ENCODE data around the gene HOXA13. TPM values are rescaled to one million over a fixed set of nuclear protein-coding genes. Genes with fewer than 3 reads are reported as not detected.
A peak's percentile ranks its signal among the peaks of the same experiment; 100 is the strongest.

The HOXA13 gene
- polyA plus RNA-seq, 1 experiment = 4.6 TPM

DNA sequence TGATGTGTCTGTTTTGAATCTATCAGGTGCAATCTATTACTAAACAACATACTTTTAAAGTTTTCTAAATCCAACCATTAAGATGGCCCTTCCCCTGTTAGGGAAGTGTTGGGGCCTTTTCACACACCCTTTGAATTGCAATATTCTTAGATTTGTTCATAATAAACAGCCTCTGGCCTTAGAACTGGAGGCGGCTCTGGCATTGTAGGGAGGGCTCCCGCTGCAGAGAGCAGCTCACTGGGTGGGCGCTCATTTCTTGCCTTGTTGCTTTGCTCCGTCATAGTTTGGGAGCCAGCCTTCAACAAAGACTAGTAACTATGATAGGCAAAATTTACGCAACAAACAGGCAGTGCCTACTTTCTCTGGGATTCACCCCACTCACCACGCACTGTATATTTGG lies 21.5 kb downstream of the HOXA13 start:
- Histone ChIP-seq H3K36me3 (ENCODE audit: control insufficient read depth, insufficient read depth, low read length) (peaks cover 9% of the 10 kb centered on the region), H3K27me3 (ENCODE audit: control insufficient read depth, insufficient read depth, low read length) (no peaks in the 10 kb centered on the region), H3K4me3 (ENCODE audit: low read depth, low read length) (peak overlapping the region; percentile 72)
- DNase-seq (ENCODE audit: low read depth) = no peak
- CTCF ChIA-PET = interaction anchor here (0.9 to 16.1 kb wide), 6 partner anchors 9 to 1230 kb away, joined by 3 to 187 read pairs (median 17); partner anchors contain the start of gene HOXA11
- TF ChIP-seq, protein P1, sequence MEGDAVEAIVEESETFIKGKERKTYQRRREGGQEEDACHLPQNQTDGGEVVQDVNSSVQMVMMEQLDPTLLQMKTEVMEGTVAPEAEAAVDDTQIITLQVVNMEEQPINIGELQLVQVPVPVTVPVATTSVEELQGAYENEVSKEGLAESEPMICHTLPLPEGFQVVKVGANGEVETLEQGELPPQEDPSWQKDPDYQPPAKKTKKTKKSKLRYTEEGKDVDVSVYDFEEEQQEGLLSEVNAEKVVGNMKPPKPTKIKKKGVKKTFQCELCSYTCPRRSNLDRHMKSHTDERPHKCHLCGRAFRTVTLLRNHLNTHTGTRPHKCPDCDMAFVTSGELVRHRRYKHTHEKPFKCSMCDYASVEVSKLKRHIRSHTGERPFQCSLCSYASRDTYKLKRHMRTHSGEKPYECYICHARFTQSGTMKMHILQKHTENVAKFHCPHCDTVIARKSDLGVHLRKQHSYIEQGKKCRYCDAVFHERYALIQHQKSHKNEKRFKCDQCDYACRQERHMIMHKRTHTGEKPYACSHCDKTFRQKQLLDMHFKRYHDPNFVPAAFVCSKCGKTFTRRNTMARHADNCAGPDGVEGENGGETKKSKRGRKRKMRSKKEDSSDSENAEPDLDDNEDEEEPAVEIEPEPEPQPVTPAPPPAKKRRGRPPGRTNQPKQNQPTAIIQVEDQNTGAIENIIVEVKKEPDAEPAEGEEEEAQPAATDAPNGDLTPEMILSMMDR (IDR thresholded peaks at IDR 0.05; ENCODE audit: insufficient read depth, low read depth, low read length) = no peak
- POLR2A ChIA-PET = interaction anchor here (0.6 to 2.3 kb wide), 4 partner anchors 9 to 867 kb away, joined by 4 to 11 read pairs (median 5); no protein-coding TSS in a partner anchor

DNA sequence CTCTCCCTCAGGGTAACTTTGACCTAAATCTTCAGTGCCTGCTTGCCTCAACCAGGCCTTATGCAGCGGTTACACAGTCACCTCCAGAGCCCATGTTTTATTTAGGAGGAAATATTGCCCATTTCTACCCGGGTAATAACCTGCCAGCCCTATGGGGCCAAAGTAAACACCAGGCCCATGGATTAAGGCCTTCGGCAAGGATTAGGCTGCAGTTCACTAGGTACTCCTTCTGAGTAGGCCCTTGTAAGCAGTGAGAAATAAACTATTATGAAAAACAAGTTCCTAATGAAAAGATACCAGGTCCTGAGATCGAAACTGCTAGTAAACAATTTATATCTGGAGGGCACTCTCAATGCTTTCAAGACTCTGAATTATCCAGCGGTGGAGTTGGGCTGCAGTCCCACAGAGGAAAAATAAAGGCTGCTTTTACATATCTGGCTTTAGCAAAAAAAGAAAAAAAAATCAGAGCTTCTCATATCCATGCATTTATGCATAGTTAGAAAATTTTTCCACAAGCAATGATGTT lies 22.0 kb downstream of the HOXA13 start:
- TF ChIP-seq, protein P1 (IDR thresholded peaks at IDR 0.05; ENCODE audit: insufficient read depth, low read depth, low read length) = no peak
- DNase-seq (ENCODE audit: low read depth) = no peak
- H3K36me3 ChIP-seq (ENCODE audit: control insufficient read depth, insufficient read depth, low read length) = peaks cover 9% of the 10 kb centered on the region
- ChIA-PET POLR2A (interaction anchor here (0.8 to 2.3 kb wide), 4 partner anchors 9 to 12 kb away, joined by 4 to 9 read pairs (median 5); no protein-coding TSS in a partner anchor), CTCF (interaction anchor here (2.1 to 16.1 kb wide), 5 partner anchors 8 to 27 kb away, joined by 7 to 187 read pairs (median 24); partner anchors contain the start of gene HOXA11)
- no peaks in the 10 kb centered on the region for H3K27me3 ChIP-seq (ENCODE audit: control insufficient read depth, insufficient read depth, low read length)
- peak overlapping the region; percentile 72 for H3K4me3 ChIP-seq (ENCODE audit: low read depth, low read length)

DNA sequence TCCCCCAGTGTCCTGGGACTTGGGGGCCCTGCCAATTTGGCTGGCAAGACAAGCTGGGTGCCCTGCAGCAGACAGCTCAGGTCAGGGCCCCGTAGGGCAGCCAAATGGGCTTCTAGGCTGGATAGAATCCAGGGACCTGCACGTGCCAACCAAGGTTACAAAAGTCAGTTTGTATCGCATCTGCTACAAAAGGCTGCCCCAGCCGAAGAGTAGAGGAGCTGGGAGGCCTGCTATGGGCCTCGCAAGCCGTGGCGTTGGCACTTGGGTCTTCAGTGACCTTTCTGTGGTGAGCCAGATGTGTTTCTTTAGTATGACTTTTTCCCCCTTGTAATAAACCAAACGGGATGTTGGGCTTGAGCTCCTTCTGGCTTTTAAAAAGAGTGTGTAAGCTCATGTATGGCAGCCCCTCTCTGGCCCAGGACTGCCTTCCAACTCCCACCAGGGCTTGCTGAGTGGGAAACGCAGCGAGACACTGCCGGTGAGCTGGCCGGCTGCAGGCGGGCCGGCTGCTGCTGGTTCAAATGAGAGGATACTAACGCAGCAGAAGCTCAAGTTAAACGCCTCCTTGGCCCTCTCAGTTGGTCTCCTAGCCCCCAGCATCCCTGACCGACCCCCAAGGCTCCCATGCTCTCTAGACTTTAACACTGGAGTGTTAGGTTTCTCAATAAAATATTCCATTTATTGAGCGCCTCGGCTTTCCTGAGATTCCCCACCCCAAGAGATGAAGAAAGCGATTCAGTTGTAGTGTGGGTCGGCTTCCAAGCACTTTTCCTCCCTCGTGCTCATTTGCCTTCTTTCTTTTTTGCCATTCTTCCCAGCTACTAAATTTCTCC lies 22.7 kb downstream of the HOXA13 start:
- DNase-seq (ENCODE audit: low read depth) = no peak
- Histone ChIP-seq H3K4me3 (ENCODE audit: low read depth, low read length) (peak overlapping the region; percentile 72), H3K27me3 (ENCODE audit: control insufficient read depth, insufficient read depth, low read length) (no peaks in the 10 kb centered on the region), H3K36me3 (ENCODE audit: control insufficient read depth, insufficient read depth, low read length) (peaks cover 7% of the 10 kb centered on the region)
- ChIA-PET POLR2A (interaction anchor here (0.6 to 1.3 kb wide), 6 partner anchors 8 to 23 kb away, joined by 3 to 9 read pairs (median 4); partner anchors contain the start of genes HOXA11 and HOXA13), CTCF (interaction anchor here (0.6 to 16.1 kb wide), 6 partner anchors 10 to 58 kb away, joined by 4 to 187 read pairs (median 19); partner anchors contain the start of gene HOXA11)
- TF ChIP-seq, protein P1 (IDR thresholded peaks at IDR 0.05; ENCODE audit: insufficient read depth, low read depth, low read length) = no peak

DNA sequence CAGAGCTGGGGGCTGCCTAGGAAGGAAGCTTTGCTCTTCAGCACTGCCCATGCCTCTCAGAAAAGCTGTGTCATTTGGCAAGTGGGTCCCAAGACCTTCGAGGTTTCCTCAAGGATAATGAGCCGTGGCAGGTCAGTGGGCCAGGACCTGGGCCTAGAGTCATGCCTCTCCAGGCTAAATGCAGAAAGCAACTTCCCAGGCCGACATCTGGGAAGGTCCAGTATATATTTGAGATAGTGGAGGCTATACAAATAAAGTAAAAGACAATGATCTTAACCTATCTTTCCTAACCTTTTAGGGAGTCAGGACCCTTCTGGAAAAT lies 23.4 kb downstream of the HOXA13 start:
- TF ChIP-seq, protein P1 (IDR thresholded peaks at IDR 0.05; ENCODE audit: insufficient read depth, low read depth, low read length) = no peak
- H3K27me3 ChIP-seq (ENCODE audit: control insufficient read depth, insufficient read depth, low read length) = no peaks in the 10 kb centered on the region
- peaks cover 8% of the 10 kb centered on the region for H3K36me3 ChIP-seq (ENCODE audit: control insufficient read depth, insufficient read depth, low read length)
- H3K4me3 ChIP-seq (ENCODE audit: low read depth, low read length) = peak overlapping the region; percentile 72
- ChIA-PET POLR2A (interaction anchor here (0.6 to 1.3 kb wide), 3 partner anchors 8 to 801 kb away, joined by 3 to 9 read pairs (median 4); partner anchors contain the start of gene HOXA11), CTCF (interaction anchor here (1.4 to 16.1 kb wide), 5 partner anchors 10 to 26 kb away, joined by 6 to 187 read pairs (median 20); partner anchors contain the start of gene HOXA11)
- DNase-seq (ENCODE audit: low read depth) = no peak

All from BJ (cell line).